ENCODE results near the gene DUS4L. TPM values are rescaled to one million over a fixed set of nuclear protein-coding genes. Genes with fewer than 3 reads are reported as not detected.

The DUS4L gene
- total RNA-seq, 2 experiments from 2014 or later: 10.8 to 12.3 TPM

Other genes with a start within 250 kb of the DUS4L start
- not detected for gene GPR22, start 93.9 kb upstream of the DUS4L start, total RNA-seq
- 10 to 100 TPM; 52.0 to 62.8 TPM for gene COG5, start 51 bp upstream of the DUS4L start, total RNA-seq
- 10 to 100 TPM; 18.9 to 21.0 TPM for gene BCAP29, start 16.3 kb downstream of the DUS4L start, total RNA-seq
- gene SLC26A4, start 96.9 kb downstream of the DUS4L start, total RNA-seq: 1 to 10 TPM in 1 of 2 experiments, under 1 TPM in 1; 0.74 to 1.3 TPM
- 10 to 100 TPM; 31.6 to 32.1 TPM for gene CBLL1, start 180.2 kb downstream of the DUS4L start, total RNA-seq
- gene SLC26A3, start 239.3 kb downstream of the DUS4L start, total RNA-seq: not detected